HEK293 (cell line): ENCODE results near the gene APOL5.

Experiments used
- CTCF ChIP-seq: fragments of 450-650 bp; formaldehyde crosslinking; IDR thresholded peaks from 2 replicates; pipeline ENCODE4 v1.5.1; 2016; ENCODE audit warnings: missing biosample characterization, missing genetic modification characterization
- ZNF707 ChIP-seq: fragments of 450-650 bp; formaldehyde crosslinking; IDR thresholded peaks from 2 replicates; pipeline ENCODE4 v1.5.1; 2016; ENCODE audit warnings: missing biosample characterization, missing genetic modification characterization

DNA sequence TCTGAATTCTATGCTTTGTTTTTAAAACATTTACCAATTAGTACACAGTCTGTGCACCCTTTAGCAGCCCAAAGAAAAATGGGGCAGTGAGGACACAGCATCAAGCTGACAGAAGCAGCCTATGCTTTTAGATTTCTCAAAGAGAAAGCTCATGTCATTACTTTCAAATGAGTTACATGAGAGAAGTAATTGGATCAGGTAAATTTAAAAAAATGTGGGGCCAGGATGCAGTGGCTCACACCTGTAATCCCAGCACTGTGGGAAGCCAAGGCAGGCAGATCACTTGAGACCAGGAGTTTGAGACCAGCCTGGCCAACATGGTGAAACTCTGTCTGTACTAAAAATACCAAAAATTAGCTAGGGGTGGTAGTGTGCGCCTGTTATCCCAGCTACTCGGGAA, 57.7 kb downstream of the APOL5 start:
- no peak for TF ChIP-seq CTCF (tag by site-specific recombination)
- TF ChIP-seq ZNF707: no peak
